B cell (primary cell): ENCODE results near the gene HDGF. TPM values are rescaled to one million over a fixed set of nuclear protein-coding genes. Genes with fewer than 3 reads are reported as not detected.
"Not testable (repeated sequence)": the region's sequence is repeated elsewhere in the genome, so short reads cannot be mapped to it uniquely, and the experiment has no call there.

ENCODE experiments used
- ATAC-seq: fragments of 200-7000 bp; cut with Tn5 transposase; one replicate; pipeline ENCODE4 v1.10.0; 2021; ENCODE audit warnings: low read depth, mild to moderate bottlenecking, moderate number of reproducible peaks, moderate library complexity
- CTCF ChIA-PET: fragments of 350-600 bp; sonication (Branson Sonifier 250); formaldehyde crosslinking; loops from one replicate; lab custom pipeline; 2021; ENCODE audit warnings: antibody characterized with exemption, inconsistent platforms; lab: Charles Lee
- POLR2A ChIA-PET: fragments of 350-600 bp; sonication (Branson Sonifier 250); formaldehyde crosslinking; loops from one replicate; lab custom pipeline; 2021; ENCODE audit warnings: antibody characterized with exemption; lab: Charles Lee
- DNase-seq: peaks from one replicate; pipeline ENCODE4 v3.0.0; 2013
- H2AFZ ChIP-seq: 2 replicates; pipeline ENCODE4 v1.6.1; 2012; ENCODE audit warnings: mild to moderate bottlenecking, low read depth, low read length; ENCODE audit not compliant: insufficient read depth, poor library complexity, severe bottlenecking
- H3K27ac ChIP-seq, 2 donors: 1 replicate in 1 of 2; 2 replicates in 1 of 2; pipeline ENCODE4 v1.5.1; 2012 to 2013; ENCODE audit warnings: low read length in 2 of 2, mild to moderate bottlenecking in 2 of 2, moderate library complexity in 1 of 2
- H3K27me3 ChIP-seq, 4 experiments: fragments of 200-600 bp in 1 of 4; sonication (generic) in 1 of 4; replicated peaks in 1 of 4; 1 replicate in 2 of 4; 2 replicates in 2 of 4; pipeline versions ENCODE4 v1.6.1 to v1.7.0; 2013 to 2016; ENCODE audit warnings: low read length in 3 of 4, mild to moderate bottlenecking in 2 of 4, mixed read lengths in 1 of 4, moderate library complexity in 1 of 4; ENCODE audit not compliant: insufficient read depth in 4 of 4, control insufficient read depth in 3 of 4; ENCODE audit errors: control extremely low read depth in 1 of 4
- H3K36me3 ChIP-seq, 2 experiments: replicated peaks in 1 of 2; 1 replicate in 1 of 2; 2 replicates in 1 of 2; pipeline versions ENCODE4 v1.6.1 to v1.7.1; 2013; ENCODE audit warnings: low read length in 1 of 2; ENCODE audit not compliant: insufficient read depth in 2 of 2, control insufficient read depth in 1 of 2; ENCODE audit errors: control extremely low read depth in 1 of 2, extremely low read depth in 1 of 2
- H3K4me1 ChIP-seq, 2 donors: fragments of 200-600 bp in 1 of 2; sonication (generic) in 1 of 2; 1 replicate in 1 of 2; 2 replicates in 1 of 2; pipeline versions ENCODE4 v1.5.1 to v1.6.1; 2013 to 2017; ENCODE audit warnings: low read length in 2 of 2; ENCODE audit not compliant: control insufficient read depth in 2 of 2, insufficient read depth in 2 of 2
- H3K4me2 ChIP-seq: replicated peaks from 2 replicates; pipeline ENCODE3; 2012; ENCODE audit warnings: mild to moderate bottlenecking, low read depth, low read length; ENCODE audit not compliant: poor library complexity, severe bottlenecking
- H3K4me3 ChIP-seq, 5 experiments: fragments of 200-600 bp in 1 of 5; sonication (generic) in 1 of 5; 1 replicate in 3 of 5; 2 replicates in 2 of 5; pipeline versions ENCODE4 v1.5.1 to v1.7.0; 2011 to 2016; ENCODE audit warnings: low read length in 4 of 5, mild to moderate bottlenecking in 4 of 5, low read depth in 2 of 5, control low read depth in 1 of 5, moderate library complexity in 1 of 5; ENCODE audit not compliant: insufficient read depth in 1 of 5; ENCODE audit errors: control extremely low read depth in 1 of 5, extremely low read depth in 1 of 5
- H3K79me2 ChIP-seq: fragments of 200-600 bp; sonication (generic); one replicate; pipeline ENCODE4 v1.6.0; 2016; ENCODE audit warnings: low read length; ENCODE audit not compliant: control insufficient read depth, insufficient read depth
- H3K9ac ChIP-seq: fragments of 200-600 bp; sonication (generic); 2 replicates; pipeline ENCODE4 v1.6.1; 2017; ENCODE audit warnings: mild to moderate bottlenecking, low read length, moderate library complexity
- H3K9me3 ChIP-seq, 3 donors: one replicate each; pipeline versions ENCODE4 v1.6.1 to v1.7.1; 2013; ENCODE audit warnings: low read length in 2 of 3; ENCODE audit not compliant: control insufficient read depth in 2 of 3, insufficient read depth in 1 of 3; ENCODE audit errors: control extremely low read depth in 1 of 3
- H4K20me1 ChIP-seq: 2 replicates; pipeline ENCODE4 v1.6.0; 2012; ENCODE audit warnings: mild to moderate bottlenecking, low read length; ENCODE audit not compliant: insufficient read depth, control insufficient read depth, poor library complexity, severe bottlenecking
- H3K27ac Mint-ChIP-seq: one replicate; pipeline ENCODE4 v1.8.0; 2021; ENCODE audit warnings: mixed read lengths
- H3K27me3 Mint-ChIP-seq: one replicate; pipeline ENCODE4 v1.8.0; 2021; ENCODE audit warnings: mixed read lengths
- H3K4me1 Mint-ChIP-seq: one replicate; pipeline ENCODE4 v1.8.0; 2021; ENCODE audit warnings: mixed read lengths
- H3K4me3 Mint-ChIP-seq: one replicate; pipeline ENCODE4 v1.8.0; 2021; ENCODE audit warnings: mixed read lengths
- H3K9me3 Mint-ChIP-seq: one replicate; pipeline ENCODE4 v1.8.0; 2022; ENCODE audit warnings: mixed read lengths; ENCODE audit not compliant: insufficient read depth
- CTCF ChIP-seq: fragments of 200-600 bp; IDR thresholded peaks from one replicate; pipeline ENCODE4 v1.8.0; 2022; ENCODE audit warnings: antibody characterized with exemption, mild to moderate bottlenecking
- EZH2 ChIP-seq: IDR thresholded peaks from 2 replicates; pipeline ENCODE4 v1.6.1; 2012; ENCODE audit warnings: borderline replicate concordance, low read depth, mild to moderate bottlenecking, moderate library complexity, low read length; ENCODE audit not compliant: insufficient read depth, poor library complexity, severe bottlenecking
- whole genome bisulfite sequencing: methylation state at CpG from one replicate; pipeline ENCODE4 v1.1.5; 2013; ENCODE audit warnings: missing lambda C conversion rate; ENCODE audit not compliant: insufficient coverage; 5-methylcytosine and 5-hydroxymethylcytosine counted together
- intact Hi-C: fragments of 100-400 bp; cut with micrococcal nuclease; formaldehyde crosslinking; loops from one replicate; pipeline ENCODE4 v1.10.0; 2022
- polyA plus RNA-seq: library from polyadenylated mRNA; depleted of rRNA; stranded (reverse); fragments of >200 nt; gene quantifications from 2 replicates; pipeline ENCODE4 v1.2.3, GENCODE V29; 2012
- total RNA-seq, 2 donors: library from RNA; stranded (reverse); fragments of 120-200 nt in 1 of 2; gene quantifications; 1 replicate in 1 of 2; 2 replicates in 1 of 2; pipeline versions ENCODE4 v1.2.3 to v1.2.4, GENCODE V29; 2013 to 2022

Gene HDGF
- total and polyA plus RNA-seq, 2 donors (not counting 1 experiment from before 2014, with no cell fraction given), result 40.3 to 89.9 TPM

GRCh38 chr1:156765666-156766065 lies 14.2 kb upstream of the HDGF start:
- intact Hi-C loops, result loop anchor here (5.0 kb wide), 1 partner anchor 78 kb away; no protein-coding TSS in a partner anchor
- POLR2A ChIA-PET, result interaction anchor here (0.6 to 3.1 kb wide), 3 partner anchors 8 to 25 kb away, joined by 5 to 43 read pairs (median 24); partner anchors contain the start of genes HDGF and MRPL24
- peaks cover 21 to 24% of the 10 kb centered on the region in 2 donors for H3K4me1 ChIP-seq
- H4K20me1 ChIP-seq, result no peaks in the 10 kb centered on the region
- peaks cover 0 to 7% of the 10 kb centered on the region in 2 experiments for H3K36me3 ChIP-seq
- H3K79me2 ChIP-seq, result peaks cover 33% of the 10 kb centered on the region
- no peak overlapping the region for H3K9ac ChIP-seq
- no peak for DNase-seq
- no peak overlapping the region for H3K4me2 ChIP-seq
- Mint-ChIP-seq H3K27ac (no peak overlapping the region), H3K27me3 (no peaks in the 10 kb centered on the region), H3K4me1 (peaks cover 19% of the 10 kb centered on the region), H3K9me3 (no peaks in the 10 kb centered on the region), H3K4me3 (no peak overlapping the region)
- H3K27ac ChIP-seq, result no peak overlapping the region
- H2AFZ ChIP-seq, result peak overlapping the region; percentile 82
- WGBS, result 93% methylated on average over 2 of the region's 5 CpGs
- no peak for ATAC-seq
- TF ChIP-seq CTCF, result no peak
- no peak for TF ChIP-seq EZH2
- H3K27me3 ChIP-seq, result no peaks in the 10 kb centered on the region
- no peak overlapping the region for H3K4me3 ChIP-seq
- CTCF ChIA-PET, result interaction anchor here (2.1 to 9.0 kb wide), 3 partner anchors 14 to 38 kb away, joined by 15 to 87 read pairs (median 18); partner anchors contain the start of genes HDGF, ISG20L2, METTL25B and MRPL24
- no peaks in the 10 kb centered on the region for H3K9me3 ChIP-seq

GRCh38 chr1:156765136-156765535 lies 13.7 kb upstream of the HDGF start:
- POLR2A ChIA-PET, H3K27me3 Mint-ChIP-seq, H3K27ac Mint-ChIP-seq, H4K20me1 ChIP-seq, ATAC-seq, H3K27me3 ChIP-seq, H3K4me3 ChIP-seq, H3K4me3 Mint-ChIP-seq, H2AFZ ChIP-seq, H3K9me3 Mint-ChIP-seq, H3K27ac ChIP-seq, DNase-seq, H3K36me3 ChIP-seq, H3K9me3 ChIP-seq, H3K9ac ChIP-seq, H3K4me2 ChIP-seq: not testable (repeated sequence)
- CTCF ChIA-PET, result interaction anchor here (0.7 to 9.0 kb wide), 2 partner anchors 10 to 37 kb away, joined by 3 to 87 read pairs; partner anchors contain the start of genes ISG20L2 and METTL25B
- H3K79me2 ChIP-seq, result peaks cover 28% of the 10 kb centered on the region
- intact Hi-C loops, result loop anchor here (5.0 kb wide), 1 partner anchor 78 kb away; no protein-coding TSS in a partner anchor
- WGBS, result 100% methylated on average over 9 of the region's 15 CpGs
- peaks cover 17% of the 10 kb centered on the region for H3K4me1 Mint-ChIP-seq
- H3K4me1 ChIP-seq, result peaks cover 20 to 24% of the 10 kb centered on the region in 2 donors
